ENCODE measurements around the gene AGBL1. TPM values are rescaled to one million over a fixed set of nuclear protein-coding genes. Genes with fewer than 3 reads are reported as not detected.

The AGBL1 gene
- total RNA-seq, 4 donors from 2014 or later = 0.32 to 0.40 TPM; not detected in 2

DNA sequence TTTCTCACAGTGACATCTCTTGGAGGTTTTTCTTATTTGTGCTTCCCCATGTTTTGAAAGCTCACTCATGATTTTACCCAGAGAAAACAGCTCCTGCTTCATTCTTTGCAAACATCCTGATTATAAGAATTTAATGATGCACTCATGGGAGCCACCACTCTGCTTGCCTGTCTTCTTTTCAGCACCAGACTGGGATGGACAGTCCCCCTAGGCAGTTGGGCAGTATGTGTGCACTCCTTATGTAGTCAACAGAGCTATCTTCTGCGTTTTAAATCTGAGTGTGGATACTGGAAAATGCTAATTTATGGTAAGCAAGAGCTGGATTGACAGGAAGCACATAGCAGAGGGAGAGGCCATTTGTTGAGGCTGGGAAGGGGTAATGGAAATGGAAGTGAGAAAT, 276.1 kb downstream of the AGBL1 start:
- no peak for DNase-seq
- intact Hi-C loops (cut with DNase I; ENCODE audit: low total_unique reads) = no loop called here

DNA sequence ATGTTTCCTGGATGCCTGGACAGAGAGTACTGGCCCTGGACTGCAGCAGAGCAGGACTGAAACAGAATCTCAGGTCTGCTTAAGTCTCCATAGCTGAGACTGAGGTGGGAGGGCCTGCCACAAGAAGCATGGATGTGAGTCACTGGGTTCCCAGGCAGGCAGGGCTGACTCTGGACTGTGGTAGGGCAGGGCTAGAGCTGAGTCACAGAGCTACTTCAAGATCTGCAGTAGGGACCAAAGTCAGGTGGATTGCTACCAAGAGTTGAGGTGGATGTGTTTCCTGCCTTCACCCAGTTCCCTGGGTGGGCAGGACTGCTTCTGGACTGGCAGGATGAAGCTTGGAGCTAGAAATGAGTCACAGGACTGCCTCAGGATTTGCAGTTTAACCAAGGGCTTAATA, 282.9 kb downstream of the AGBL1 start:
- Histone ChIP-seq H3K4me3 (no peak overlapping the region), H3K9me3 (no peaks in the 10 kb centered on the region), H3K27ac (no peak overlapping the region), H3K27me3 (no peaks in the 10 kb centered on the region), H3K36me3 (no peaks in the 10 kb centered on the region), H3K4me1 (no peaks in the 10 kb centered on the region)
- no peak for DNase-seq
- in situ Hi-C loops (cut with MboI; ENCODE audit: low pct_ligation_motif_present in 1 of 4, low pct_unique_long_range_greater_than_20kb in 1 of 4, low sequenced_read_pairs in 3 of 4) = no loop called here
- TF ChIP-seq POLR2AphosphoS5 (IDR thresholded peaks at IDR 0.05) (no peak), POLR2A (IDR thresholded peaks at IDR 0.05) (no peak), CTCF (IDR thresholded peaks at IDR 0.05) (no peak), EP300 (IDR thresholded peaks at IDR 0.05; ENCODE audit: low read depth) (no peak)
- intact Hi-C loops (cut with DNase I; ENCODE audit: low total_unique reads) = no loop called here

More for the DNA sequence above, 276.1 kb downstream of the AGBL1 start:
- Histone ChIP-seq H3K27ac (no peak overlapping the region), H3K27me3 (no peaks in the 10 kb centered on the region), H3K36me3 (no peaks in the 10 kb centered on the region), H3K9me3 (no peaks in the 10 kb centered on the region), H3K4me1 (no peaks in the 10 kb centered on the region), H3K4me3 (no peak overlapping the region)
- TF ChIP-seq POLR2A (IDR thresholded peaks at IDR 0.05) (no peak), EP300 (IDR thresholded peaks at IDR 0.05; ENCODE audit: low read depth) (no peak), CTCF (IDR thresholded peaks at IDR 0.05) (no peak), POLR2AphosphoS5 (IDR thresholded peaks at IDR 0.05) (no peak)
- in situ Hi-C loops (cut with MboI; ENCODE audit: low pct_ligation_motif_present in 1 of 4, low pct_unique_long_range_greater_than_20kb in 1 of 4, low sequenced_read_pairs in 3 of 4) = no loop called here
- WGBS, 2 donors (ENCODE audit: low coverage in 1 of 2) = 28% methylated on average over 1 of the region's 1 CpG; no CpG with 5 or more reads in 1 of the 2 donors

- no peak for DNase-seq
- H3K27me3 ChIP-seq = no peaks in the 10 kb centered on the region
- no peak for TF ChIP-seq EP300 (IDR thresholded peaks at IDR 0.05; ENCODE audit: low read depth)
- TF ChIP-seq POLR2AphosphoS5 (IDR thresholded peaks at IDR 0.05) = no peak
- no peak for TF ChIP-seq POLR2A (IDR thresholded peaks at IDR 0.05)
- TF ChIP-seq CTCF (IDR thresholded peaks at IDR 0.05) = no peak
- no peaks in the 10 kb centered on the region for H3K4me1 ChIP-seq
- no peaks in the 10 kb centered on the region for H3K9me3 ChIP-seq
- no peak overlapping the region for H3K4me3 ChIP-seq
- H3K36me3 ChIP-seq = no peaks in the 10 kb centered on the region
- in situ Hi-C loops (cut with MboI; ENCODE audit: low pct_ligation_motif_present in 1 of 4, low pct_unique_long_range_greater_than_20kb in 1 of 4, low sequenced_read_pairs in 3 of 4) = no loop called here
- H3K27ac ChIP-seq = no peak overlapping the region
- 38 to 80% methylated on average over 1 of the region's 1 CpG for WGBS, 2 donors (ENCODE audit: low coverage in 1 of 2)
- intact Hi-C loops (cut with DNase I; ENCODE audit: low total_unique reads) = no loop called here
These were observed 293.5 kb downstream of the AGBL1 start for GRCh38 chr15:86373147-86373546.

- H3K4me3 ChIP-seq = no peak overlapping the region
- 50 to 60% methylated on average over 1 of the region's 1 CpG for WGBS, 2 donors (ENCODE audit: low coverage in 1 of 2)
- no peak overlapping the region for H3K27ac ChIP-seq
- no peaks in the 10 kb centered on the region for H3K27me3 ChIP-seq
- DNase-seq = no peak
- no peaks in the 10 kb centered on the region for H3K9me3 ChIP-seq
- H3K4me1 ChIP-seq = no peaks in the 10 kb centered on the region
- H3K36me3 ChIP-seq = no peaks in the 10 kb centered on the region
- no peak for TF ChIP-seq CTCF (IDR thresholded peaks at IDR 0.05)
- in situ Hi-C loops (cut with MboI; ENCODE audit: low pct_ligation_motif_present in 1 of 4, low pct_unique_long_range_greater_than_20kb in 1 of 4, low sequenced_read_pairs in 3 of 4) = no loop called here
- intact Hi-C loops (cut with DNase I; ENCODE audit: low total_unique reads) = no loop called here
These were observed 296.1 kb downstream of the AGBL1 start for GRCh38 chr15:86375733-86376280.

Data from transverse colon (tissue), 4 donors.